HS-5 (cell line): Measurements from ENCODE around the gene KIAA1217.

ENCODE experiments used
- DNase-seq: peaks from one replicate; pipeline ENCODE4 v3.0.0-alpha.2; 2012; ENCODE audit warnings: low read depth

KIAA1217 gene

DNA sequence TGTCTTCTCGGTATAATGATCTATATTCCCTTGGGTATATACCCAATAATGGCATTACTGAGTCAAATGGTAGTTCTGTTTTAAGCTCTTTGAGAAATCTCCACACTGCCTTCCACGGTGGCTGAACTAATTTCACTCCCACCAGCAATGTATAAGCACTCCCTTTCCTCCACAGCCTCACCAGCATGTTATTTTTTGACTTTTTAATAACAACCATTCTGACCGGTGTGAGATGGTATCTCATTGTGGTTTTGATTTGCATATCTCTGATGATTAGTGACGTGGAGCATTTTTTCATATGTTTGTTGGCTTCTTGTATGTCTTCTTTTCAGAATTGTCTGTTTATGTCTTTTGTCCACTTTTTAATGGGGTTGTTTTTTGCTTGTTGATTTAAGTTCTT, 33.6 kb downstream of the KIAA1217 start:
- DNase-seq = no peak

DNA sequence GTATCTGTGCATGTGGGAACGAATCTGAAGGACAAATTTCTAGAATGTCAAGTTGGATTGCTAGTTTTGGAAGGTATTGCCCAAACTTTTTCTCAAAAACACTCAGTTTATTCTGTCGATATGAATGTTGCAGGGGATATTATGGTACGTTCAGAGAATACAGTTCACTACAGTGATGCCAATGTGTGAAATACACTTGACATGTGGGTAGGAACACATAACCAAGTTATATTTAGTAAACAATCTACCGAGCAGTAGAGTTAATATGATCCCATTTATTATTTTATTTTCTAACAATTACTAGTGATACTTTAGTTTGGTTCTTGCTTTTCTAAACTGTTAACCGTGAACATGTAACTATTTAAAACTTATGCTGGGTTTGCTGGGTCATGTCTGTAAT, 37.4 kb downstream of the KIAA1217 start:
- DNase-seq = no peak

DNA sequence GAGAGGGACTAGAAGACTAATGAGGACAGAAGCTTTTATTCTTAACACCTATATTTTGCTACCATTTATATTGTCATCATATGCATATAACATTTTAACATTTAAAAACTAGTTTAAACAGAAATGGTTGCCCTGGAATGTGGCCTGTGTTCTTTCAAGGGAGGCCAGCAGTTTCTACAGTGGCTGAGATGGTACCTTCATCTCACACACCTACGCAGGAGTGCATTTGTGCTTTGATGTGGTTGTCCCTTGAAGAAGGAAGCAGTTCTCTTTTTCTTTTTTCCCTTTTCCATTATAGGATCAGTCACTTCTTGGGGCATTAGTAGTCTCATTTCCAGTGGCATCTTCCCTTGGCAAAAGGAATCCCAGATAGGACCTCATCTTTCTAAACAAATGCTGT, 38.9 kb downstream of the KIAA1217 start:
- DNase-seq = no peak

DNA sequence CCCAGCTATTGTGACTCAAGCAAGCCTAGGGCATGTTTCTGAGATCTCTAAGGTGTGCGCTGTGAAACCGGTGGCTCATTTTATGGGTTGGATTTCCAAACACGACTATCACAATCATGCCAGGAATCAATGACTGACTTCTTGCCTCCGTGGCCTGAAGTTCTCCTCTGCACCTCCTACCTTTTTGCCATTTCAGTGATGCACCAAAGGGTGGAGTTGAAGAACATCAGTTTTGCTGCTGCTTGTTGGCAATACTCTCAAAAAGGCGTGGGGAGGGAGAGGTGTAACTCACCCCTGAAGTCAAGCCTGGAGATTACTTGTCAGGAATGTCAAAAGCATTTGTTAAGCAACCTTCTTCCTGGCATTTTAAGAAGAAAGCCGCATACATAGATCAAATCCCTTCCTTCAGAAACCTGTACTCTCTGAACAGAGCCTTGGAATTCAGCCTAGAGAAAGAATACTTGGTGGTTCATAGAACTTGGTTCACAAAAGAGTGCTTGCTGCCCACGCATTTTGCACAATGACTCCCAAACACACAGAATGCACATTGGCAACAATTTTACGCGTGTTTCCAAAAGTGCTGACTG, 41.0 kb downstream of the KIAA1217 start:
- no peak for DNase-seq

DNA sequence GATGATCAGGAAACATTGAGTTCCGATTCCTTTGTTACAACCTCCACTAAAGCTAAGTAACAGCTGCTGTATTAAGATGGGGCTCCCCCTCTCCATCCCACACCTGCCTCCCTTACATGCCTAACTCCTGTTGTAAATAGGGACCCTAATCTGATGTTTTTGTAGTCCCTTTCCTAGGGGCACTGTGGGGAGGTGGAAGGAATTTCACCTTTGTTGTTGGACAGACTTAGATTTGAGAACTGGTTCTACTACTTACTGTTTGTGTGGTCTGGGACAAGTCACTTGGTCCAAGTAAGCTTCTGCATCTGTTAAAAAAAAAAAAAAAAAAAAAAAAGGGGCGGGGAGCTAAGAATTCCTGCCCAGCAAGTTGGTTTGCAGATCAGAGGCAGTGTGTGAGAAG, 42.6 kb downstream of the KIAA1217 start:
- no peak for DNase-seq

DNA sequence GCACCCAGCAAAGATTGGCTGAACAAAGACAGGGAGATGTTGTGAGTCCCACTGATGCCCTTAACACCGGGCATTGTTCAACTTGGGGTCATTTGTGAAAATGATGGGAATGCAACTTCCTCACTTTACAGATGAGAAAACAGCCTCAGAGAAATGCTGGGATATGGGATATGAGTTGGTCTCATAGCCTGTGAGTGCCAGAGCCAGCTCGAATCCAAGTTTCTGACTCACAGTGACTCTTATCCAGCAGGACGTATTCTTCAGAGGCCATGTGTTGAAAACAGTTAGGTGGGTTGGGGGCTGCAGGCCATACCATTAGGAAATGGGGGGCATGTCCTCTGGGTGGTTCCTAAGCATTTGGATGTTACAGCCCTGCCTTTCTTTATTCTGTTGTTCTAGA, 45.2 kb downstream of the KIAA1217 start:
- no peak for DNase-seq

DNA sequence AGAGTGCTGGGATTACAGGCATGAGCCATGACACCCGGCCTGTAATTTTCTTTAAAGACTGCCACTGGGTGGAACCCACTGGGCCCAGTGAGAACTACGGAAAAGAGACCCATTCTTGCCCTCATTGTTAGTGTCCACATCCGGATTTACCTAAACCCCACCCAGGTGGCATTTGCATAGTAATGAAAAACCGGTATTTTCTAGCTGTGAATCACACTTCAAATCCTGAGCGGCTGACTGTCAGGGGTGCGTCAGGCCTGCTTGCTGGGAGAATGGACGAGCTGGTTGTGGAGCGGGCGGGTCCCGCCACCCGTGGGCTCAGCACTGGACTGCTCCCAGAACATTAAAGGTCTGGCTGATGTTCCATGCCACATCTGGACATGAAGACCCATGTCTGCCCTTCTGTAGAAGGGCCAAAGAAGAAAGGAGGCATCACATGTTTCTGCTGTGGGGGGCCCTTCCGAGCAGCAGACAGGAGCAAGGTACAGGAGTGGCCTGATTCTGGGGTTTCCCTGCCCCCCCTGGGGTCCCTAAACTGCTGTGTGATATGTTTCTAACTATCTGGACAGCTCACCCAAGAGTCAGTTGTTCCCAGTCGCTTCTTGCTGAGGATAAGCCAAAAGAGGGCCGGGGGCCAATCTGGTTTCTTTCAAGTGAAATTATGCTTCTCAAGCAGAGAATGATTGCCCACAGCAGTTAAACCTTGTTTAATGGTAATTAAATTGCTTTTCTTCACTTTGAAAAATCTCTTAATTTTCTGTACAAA, 46.4 kb downstream of the KIAA1217 start:
- DNase-seq = no peak

DNA sequence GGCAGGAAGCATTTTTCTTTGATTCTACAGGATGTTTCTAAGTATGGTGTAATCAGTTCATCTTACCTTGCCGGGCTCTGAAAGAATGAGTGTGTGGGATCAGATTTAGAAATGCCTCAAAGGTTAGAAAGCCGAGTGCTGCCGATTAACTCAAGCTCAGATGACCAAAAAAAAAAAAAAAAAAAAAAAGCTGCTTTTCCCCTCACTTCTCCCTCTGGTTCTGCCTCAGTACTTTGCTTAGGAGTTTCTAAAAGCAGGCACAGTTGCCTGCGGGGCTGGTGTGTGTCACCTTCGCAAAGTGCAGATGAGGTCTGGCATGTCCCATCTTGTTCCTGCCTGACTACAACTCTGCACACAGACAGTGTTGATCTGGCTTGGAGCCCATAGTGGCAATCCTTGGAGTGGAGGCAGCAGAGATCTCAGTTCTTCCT, 47.0 kb downstream of the KIAA1217 start:
- DNase-seq = no peak

DNA sequence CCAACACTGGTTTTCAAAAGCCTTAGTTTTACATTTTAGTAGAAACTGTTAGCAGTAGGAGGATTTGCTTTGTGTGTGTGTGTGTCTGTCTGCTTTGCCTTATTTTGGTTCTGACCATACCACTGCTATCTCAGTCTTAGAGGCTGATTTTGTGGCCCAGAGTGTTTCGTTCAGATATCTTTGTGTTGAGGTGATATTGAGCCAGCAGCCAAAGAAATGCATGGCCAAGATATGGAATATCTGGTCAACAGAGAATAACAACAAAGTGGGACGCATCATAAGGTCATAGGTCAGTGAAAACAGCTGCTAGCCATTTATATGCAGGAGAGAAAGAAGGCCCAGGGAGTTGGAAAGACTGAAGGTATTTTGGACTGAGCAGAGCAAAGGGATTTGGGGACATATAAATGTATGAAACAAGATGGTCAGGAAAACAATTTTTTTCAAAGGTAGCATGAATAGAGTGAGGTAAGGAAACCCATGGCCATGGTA, 47.7 kb downstream of the KIAA1217 start:
- no peak for DNase-seq

DNA sequence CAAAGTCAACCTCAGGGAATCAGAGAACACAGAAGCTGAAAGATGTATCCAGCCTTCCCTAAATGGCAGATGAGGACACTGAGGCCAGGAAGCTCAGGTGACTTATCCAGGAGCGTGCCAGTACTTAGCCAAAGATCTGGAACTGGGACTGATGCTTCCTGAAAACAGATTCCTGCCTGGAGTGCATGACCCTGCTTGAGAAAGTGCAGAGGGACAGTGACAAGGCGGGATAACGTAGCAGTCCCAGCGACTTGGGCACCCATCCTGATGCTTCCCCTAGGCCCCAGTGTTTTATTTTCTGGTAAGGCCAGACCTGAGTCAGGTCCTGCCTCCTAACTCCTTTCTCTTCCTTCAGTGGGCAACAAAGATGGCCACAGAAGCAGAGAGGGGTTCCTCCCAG, 48.6 kb downstream of the KIAA1217 start:
- no peak for DNase-seq

DNA sequence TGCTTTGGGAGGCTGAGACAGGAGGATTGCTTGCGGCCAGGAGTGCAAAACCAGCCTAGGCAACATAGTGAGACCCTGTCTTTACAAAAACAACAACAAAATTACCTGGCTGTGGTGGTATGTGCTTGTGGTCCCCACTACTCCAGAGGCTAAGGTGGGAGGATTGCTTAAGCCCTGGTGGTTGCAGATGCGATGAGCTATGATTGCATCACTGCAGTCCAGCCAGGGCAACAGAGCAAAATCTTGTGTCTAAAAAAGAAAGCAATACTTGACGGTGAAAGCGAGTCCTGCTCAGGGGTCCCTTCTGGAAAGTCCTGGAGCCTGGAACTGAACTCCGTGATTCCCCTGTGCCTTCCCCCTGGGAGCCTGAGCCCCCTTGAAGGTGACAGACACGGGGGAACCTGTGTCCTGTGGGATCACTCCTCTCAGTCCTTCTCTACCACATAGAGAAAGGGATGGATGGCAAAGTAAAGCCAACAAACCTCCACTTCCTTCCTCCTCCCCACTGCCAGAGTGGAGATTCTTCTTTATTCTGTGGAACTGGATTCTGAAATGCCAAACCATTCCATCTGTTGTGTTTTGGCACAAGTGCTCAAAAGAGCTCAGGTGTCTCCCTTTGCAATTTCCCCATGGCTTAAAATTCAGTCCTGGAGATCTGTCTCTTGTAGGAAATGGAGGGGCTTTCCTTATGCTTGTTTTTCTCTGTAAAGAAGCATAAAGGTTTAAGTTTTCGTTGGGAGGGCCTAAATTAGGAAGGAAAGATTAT, 50.6 kb downstream of the KIAA1217 start:
- DNase-seq = no peak

DNA sequence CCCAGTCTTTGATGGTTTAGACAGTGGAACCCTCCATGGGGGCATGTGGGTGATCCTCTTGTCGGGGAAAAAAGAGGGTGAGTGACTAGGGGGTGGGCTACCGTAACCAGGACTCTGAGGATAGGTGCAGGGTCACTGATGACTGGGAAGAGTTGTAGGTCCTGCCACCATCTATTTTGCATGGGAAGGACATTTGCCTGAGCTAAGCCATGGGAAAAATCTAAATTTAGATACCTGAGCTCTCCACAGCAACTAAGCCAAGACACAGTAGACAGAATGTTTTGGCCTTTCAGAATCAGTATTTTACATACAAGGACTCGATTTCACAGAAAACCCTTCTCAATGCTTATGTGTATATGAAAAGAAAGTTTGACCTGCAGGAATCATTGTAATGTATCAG, 52.7 kb downstream of the KIAA1217 start:
- DNase-seq = no peak

DNA sequence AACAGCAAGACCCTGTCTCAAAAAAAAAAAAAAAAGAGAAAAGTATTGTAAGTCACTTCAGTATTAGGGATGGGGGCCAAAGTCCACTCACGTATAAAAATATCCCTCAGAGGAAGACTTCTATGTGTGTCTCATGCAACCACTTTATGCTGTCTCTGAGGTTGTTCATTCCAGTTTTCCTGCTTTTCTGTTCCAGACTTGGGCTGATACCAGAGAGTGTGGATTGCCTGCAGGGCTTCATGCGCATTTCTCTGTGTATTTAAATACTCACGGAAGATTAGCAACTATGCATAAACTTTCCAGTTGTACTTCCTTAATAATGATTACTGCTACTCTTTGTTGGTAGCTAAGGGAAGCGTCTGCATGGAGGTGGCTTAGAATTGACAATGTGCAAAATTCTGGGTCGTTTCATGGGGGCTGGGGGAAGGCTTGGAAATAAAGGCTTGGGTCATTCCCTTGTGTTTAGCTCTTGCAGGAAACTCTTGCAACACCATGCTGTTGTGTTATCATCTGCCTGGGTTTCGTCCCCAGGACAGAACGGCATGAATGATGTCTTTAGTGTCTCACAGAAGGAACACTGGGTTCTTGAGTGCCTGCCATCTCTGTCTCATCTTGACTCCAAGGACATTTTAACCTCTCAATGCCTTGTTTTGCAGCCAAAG, 54.1 kb downstream of the KIAA1217 start:
- no peak for DNase-seq

DNA sequence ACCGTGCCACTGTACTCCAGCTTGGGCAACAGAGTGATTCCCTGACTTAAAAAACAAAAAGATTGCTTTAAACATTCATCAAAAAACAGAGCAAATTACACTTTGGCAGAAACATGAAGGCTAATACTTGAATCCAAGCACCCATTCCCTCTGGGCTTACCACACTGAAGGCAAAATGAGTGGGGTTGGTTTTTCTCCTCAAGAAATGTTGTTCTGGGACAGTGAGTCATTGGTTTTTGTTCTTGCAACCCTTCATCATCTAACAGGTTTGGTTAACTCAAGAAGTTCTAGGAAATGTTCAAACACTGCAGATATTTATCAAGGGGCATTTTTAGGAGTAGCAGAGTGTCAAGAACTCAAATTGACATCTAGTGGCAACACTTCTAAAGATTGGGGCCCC, 60.5 kb downstream of the KIAA1217 start:
- no peak for DNase-seq

DNA sequence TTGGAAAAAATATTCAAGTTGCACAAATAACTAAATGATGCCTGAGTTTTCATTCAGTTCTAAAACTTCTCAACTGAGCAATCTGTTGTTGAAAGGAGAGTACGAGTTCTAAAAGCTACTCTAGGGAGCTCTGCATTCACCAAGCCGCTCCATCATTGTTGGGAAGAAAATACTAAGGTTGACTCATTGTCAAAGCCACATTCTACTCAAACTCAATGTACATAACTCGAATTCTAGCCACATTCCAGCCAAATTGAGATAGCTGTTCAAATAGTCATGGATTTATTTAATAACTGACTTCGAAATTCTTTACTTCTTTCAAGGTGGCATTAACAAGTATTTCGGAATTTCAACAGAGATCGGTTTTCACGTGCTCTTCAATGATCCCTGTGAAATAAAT, 63.4 kb downstream of the KIAA1217 start:
- DNase-seq = no peak

DNA sequence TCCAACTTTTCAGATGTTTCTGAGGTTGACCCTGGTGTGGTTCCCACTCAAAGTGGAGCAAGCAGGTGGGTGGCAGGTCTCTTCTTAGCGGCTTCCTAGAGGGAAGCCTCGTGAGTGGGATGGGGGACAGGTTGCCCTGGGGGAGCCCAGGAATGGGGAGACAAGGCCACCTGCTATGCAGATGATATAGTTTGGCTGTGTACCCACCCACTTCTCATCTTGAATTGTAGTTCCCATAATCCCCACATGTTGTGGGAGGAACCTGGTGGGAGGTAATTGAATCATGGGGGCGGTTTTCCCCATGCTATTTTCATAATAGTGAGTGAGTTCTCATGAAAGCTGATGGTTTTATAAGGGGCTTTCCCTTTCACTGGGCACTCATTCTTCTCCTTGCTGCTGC, 68.3 kb downstream of the KIAA1217 start:
- no peak for DNase-seq

DNA sequence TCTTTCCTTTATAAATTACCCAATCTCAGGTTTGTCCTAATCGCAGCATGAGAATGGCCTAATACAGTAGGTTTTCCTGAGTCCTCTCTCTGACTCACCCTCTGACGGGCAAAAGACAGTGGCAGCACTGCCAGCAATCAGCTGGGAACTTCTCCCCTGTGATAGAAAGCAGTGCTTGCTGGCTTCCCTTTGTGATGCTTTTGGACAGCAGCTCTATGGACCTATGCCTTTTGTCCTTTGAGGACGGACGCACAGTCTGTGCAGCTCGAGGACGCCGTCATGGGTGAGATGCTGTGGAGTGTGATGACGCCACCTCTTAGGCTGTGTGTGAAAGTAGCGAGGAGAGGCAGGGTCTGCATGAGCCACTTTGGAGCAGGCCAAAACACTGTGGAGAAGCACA, 68.8 kb downstream of the KIAA1217 start:
- DNase-seq = no peak

DNA sequence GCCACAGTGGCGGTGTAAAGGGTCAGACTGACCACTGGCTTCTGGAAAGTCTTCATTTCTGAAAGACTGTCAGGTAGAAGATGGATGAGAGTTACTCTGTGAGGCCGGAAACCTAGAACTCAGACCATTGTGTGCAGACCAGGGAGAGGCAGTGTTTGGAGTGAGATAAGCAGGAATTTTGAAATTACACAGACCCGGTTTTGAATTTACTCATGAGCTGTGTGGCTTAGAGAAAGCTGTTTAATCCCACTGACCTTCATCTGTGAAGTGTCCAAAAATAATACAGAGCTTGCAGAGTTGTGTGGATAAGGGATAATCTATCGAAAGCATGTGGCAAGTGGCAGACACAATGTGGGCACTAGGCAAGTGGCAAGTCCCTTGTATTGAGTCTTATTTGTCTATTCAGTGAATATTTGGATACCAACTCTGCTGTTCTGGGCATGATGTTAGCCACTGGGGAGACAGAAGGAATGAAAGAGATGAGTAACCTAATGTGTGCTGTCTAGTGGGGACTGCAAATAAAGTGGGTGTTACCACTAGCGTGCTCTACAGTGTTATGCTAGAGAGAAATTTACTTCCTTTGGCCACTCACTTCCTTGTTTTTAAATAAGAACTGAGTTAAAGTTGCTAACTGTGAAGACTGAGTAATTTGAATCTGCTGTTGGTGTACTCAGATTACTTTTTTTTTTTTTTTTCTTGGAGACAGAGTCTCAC, 69.4 kb downstream of the KIAA1217 start:
- no peak for DNase-seq

DNA sequence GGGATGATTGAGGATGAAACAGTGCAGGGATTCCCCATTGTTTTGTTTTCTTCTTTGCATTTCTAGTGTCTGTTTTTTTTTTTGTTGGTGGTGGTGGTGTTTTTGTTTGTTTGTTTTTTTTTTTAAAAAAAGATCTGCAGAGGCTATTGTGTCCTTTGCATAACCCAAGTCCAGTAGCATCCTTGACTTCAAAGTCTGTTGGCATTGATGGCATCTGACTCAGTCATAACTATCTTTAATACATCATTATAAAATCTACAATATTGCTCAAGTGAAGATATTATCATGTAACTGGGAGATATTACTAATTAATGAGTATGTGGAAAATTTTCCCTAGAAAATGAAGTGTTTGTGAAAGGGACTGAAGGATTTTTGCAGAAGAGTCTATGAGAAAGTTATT, 70.2 kb downstream of the KIAA1217 start:
- DNase-seq = no peak

DNA sequence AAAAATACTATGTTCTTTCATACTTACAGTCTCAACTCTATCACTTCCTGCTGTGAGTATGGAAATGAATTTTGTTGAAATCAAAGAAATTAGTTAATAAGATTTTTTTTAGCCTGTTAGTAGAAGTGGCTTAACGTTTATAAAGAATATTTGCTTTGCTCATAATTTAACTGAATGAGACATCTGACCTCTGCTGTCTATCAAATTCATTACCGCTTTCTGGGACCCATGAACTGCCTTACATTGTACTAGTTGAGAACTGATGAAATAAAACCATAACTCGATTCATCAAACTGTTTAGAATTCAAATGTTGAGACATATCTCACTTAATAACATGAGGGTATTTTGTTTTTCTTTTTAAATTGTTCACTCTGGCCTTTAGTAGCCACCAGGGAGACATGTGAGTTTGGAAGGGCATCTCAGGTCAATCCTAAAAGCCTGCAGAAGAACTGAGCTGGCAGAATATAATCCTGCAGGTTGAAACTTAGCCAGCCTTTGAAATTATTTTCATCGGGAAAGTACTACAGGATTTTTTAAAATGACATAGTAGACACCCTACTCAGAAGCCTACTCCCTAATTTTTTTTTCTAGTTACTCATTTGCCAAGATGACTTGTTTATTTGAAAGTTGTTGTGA, 78.7 kb downstream of the KIAA1217 start:
- no peak for DNase-seq

DNA sequence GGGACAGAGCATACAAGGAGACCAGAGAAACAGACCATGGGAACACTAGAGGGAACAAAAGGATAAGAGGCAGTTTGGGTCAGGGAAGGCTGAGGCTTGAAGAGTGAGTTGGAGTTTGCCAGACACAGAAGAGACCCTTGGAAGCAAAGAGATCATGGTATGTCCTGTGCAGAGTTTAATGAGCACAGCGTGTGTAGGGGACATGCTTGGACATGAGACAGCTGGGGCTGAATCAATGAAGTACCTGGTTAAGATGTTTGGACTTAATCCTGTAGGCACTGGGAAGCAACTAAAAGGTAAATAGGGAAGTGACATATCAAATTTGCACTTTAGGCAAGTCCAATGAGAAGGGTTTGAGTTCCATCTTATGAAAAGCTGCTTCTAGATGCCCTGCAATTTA, 79.6 kb downstream of the KIAA1217 start:
- no peak for DNase-seq
